Loucy (cell line): Measurements from ENCODE around the gene AKT1.

Experiments used
- H2AFZ ChIP-seq: fragments of 200-600 bp; sonication (generic); 2 replicates; pipeline ENCODE4 v1.6.0; 2016; ENCODE audit warnings: antibody characterized with exemption, mild to moderate bottlenecking, low read length, moderate library complexity
- H3F3A ChIP-seq: fragments of 200-600 bp; 2 replicates; pipeline ENCODE4 v1.6.0; 2016; ENCODE audit warnings: antibody characterized with exemption, low read depth, mild to moderate bottlenecking
- H3K27me3 ChIP-seq: fragments of 200-600 bp; sonication (generic); 2 replicates; pipeline ENCODE4 v1.6.1; 2014; ENCODE audit warnings: low read length, mild to moderate bottlenecking; ENCODE audit not compliant: insufficient read depth, poor library complexity, severe bottlenecking
- H3K36me3 ChIP-seq: fragments of 200-600 bp; sonication (generic); 2 replicates; pipeline ENCODE4 v1.6.1; 2016; ENCODE audit warnings: low read length; ENCODE audit not compliant: insufficient read depth
- H3K4me1 ChIP-seq: fragments of 200-600 bp; sonication (generic); 2 replicates; pipeline ENCODE4 v1.5.1; 2014; ENCODE audit warnings: low read length, mild to moderate bottlenecking; ENCODE audit not compliant: insufficient read depth, poor library complexity, severe bottlenecking
- H3K4me2 ChIP-seq: fragments of 200-600 bp; sonication (generic); 2 replicates; pipeline ENCODE4 v1.6.0; 2014; ENCODE audit warnings: antibody characterized with exemption, low read length, low read depth, mild to moderate bottlenecking; ENCODE audit not compliant: poor library complexity, severe bottlenecking
- H3K4me3 ChIP-seq: fragments of 200-600 bp; sonication (generic); 2 replicates; pipeline ENCODE4 v1.5.1; 2014; ENCODE audit warnings: low read length, mild to moderate bottlenecking, mixed read lengths; ENCODE audit not compliant: poor library complexity, severe bottlenecking
- H3K79me2 ChIP-seq: fragments of 200-600 bp; sonication (generic); 2 replicates; pipeline ENCODE4 v1.6.1; 2014; ENCODE audit warnings: low read length; ENCODE audit not compliant: insufficient read depth
- H3K9ac ChIP-seq: fragments of 200-600 bp; sonication (generic); 2 replicates; pipeline ENCODE4 v1.6.0; 2014; ENCODE audit warnings: mild to moderate bottlenecking, low read depth, low read length, moderate library complexity; ENCODE audit not compliant: poor library complexity, severe bottlenecking
- H3K9me2 ChIP-seq: fragments of 200-600 bp; sonication (generic); replicated peaks from 2 replicates; pipeline ENCODE4 v1.6.1; 2016; ENCODE audit warnings: low read depth, low read length, mixed read lengths
- H3K9me3 ChIP-seq: fragments of 200-600 bp; sonication (generic); 2 replicates; pipeline ENCODE4 v1.6.1; 2014; ENCODE audit warnings: mild to moderate bottlenecking, antibody characterized with exemption, low read length, low read depth; ENCODE audit not compliant: insufficient read depth
- H4K20me1 ChIP-seq: fragments of 200-600 bp; sonication (generic); 2 replicates; pipeline ENCODE4 v1.6.0; 2014; ENCODE audit warnings: antibody characterized with exemption, low read length, mild to moderate bottlenecking; ENCODE audit not compliant: insufficient read depth, poor library complexity, severe bottlenecking
- EZH2phosphoT487 ChIP-seq: fragments of 200-600 bp; IDR thresholded peaks from 2 replicates; pipeline ENCODE4 v1.6.1; 2018; ENCODE audit warnings: antibody characterized with exemption, mild to moderate bottlenecking, moderate library complexity, borderline replicate concordance
- TF ChIP-seq, protein P1 (sequence below): fragments of 200-600 bp; sonication (generic); conservative IDR thresholded peaks from 2 replicates; pipeline ENCODE4 v1.5.1; 2014; ENCODE audit warnings: mild to moderate bottlenecking, antibody characterized with exemption, low read length

AKT1 gene

GRCh38 chr14:104803280-104803911 lies 7.8 kb upstream of the AKT1 start:
- no peaks in the 10 kb centered on the region for H3K27me3 ChIP-seq
- H3F3A ChIP-seq: peaks cover 13% of the 10 kb centered on the region
- TF ChIP-seq EZH2phosphoT487: no peak
- TF ChIP-seq, protein P1, sequence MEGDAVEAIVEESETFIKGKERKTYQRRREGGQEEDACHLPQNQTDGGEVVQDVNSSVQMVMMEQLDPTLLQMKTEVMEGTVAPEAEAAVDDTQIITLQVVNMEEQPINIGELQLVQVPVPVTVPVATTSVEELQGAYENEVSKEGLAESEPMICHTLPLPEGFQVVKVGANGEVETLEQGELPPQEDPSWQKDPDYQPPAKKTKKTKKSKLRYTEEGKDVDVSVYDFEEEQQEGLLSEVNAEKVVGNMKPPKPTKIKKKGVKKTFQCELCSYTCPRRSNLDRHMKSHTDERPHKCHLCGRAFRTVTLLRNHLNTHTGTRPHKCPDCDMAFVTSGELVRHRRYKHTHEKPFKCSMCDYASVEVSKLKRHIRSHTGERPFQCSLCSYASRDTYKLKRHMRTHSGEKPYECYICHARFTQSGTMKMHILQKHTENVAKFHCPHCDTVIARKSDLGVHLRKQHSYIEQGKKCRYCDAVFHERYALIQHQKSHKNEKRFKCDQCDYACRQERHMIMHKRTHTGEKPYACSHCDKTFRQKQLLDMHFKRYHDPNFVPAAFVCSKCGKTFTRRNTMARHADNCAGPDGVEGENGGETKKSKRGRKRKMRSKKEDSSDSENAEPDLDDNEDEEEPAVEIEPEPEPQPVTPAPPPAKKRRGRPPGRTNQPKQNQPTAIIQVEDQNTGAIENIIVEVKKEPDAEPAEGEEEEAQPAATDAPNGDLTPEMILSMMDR: no peak
- H3K4me3 ChIP-seq: no peak overlapping the region
- no peak overlapping the region for H2AFZ ChIP-seq
- no peaks in the 10 kb centered on the region for H3K9me3 ChIP-seq
- H3K9ac ChIP-seq: no peak overlapping the region
- peaks cover 19% of the 10 kb centered on the region for H3K4me1 ChIP-seq
- H3K36me3 ChIP-seq: no peaks in the 10 kb centered on the region
- peaks cover 5% of the 10 kb centered on the region for H4K20me1 ChIP-seq
- no peaks in the 10 kb centered on the region for H3K9me2 ChIP-seq
- peaks cover 8% of the 10 kb centered on the region for H3K79me2 ChIP-seq
- no peak overlapping the region for H3K4me2 ChIP-seq

- H3K36me3 ChIP-seq: no peaks in the 10 kb centered on the region
- H3F3A ChIP-seq: peaks cover 13% of the 10 kb centered on the region
- H3K9me2 ChIP-seq: no peaks in the 10 kb centered on the region
- peak overlapping the region; percentile 84 for H3K4me2 ChIP-seq
- TF ChIP-seq EZH2phosphoT487: no peak
- TF ChIP-seq, protein P1: no peak
- no peaks in the 10 kb centered on the region for H3K27me3 ChIP-seq
- no peak overlapping the region for H3K4me3 ChIP-seq
- no peak overlapping the region for H2AFZ ChIP-seq
- H3K79me2 ChIP-seq: peaks cover 8% of the 10 kb centered on the region
- H4K20me1 ChIP-seq: peaks cover 5% of the 10 kb centered on the region
- H3K9ac ChIP-seq: no peak overlapping the region
- H3K4me1 ChIP-seq: peaks cover 19% of the 10 kb centered on the region
- no peaks in the 10 kb centered on the region for H3K9me3 ChIP-seq
Measured at GRCh38 chr14:104802394-104803184, 7.0 kb upstream of the AKT1 start.

- Histone ChIP-seq H3K9ac (peak overlapping the region; percentile 70), H4K20me1 (peaks cover 5% of the 10 kb centered on the region), H3K36me3 (no peaks in the 10 kb centered on the region), H3K9me2 (no peaks in the 10 kb centered on the region), H3K9me3 (no peaks in the 10 kb centered on the region), H3K27me3 (no peaks in the 10 kb centered on the region), H2AFZ (no peak overlapping the region), H3F3A (peaks cover 13% of the 10 kb centered on the region), H3K4me1 (peaks cover 27% of the 10 kb centered on the region), H3K4me2 (peak overlapping the region; percentile 84), H3K4me3 (peak overlapping the region; percentile 83), H3K79me2 (peaks cover 8% of the 10 kb centered on the region)
- TF ChIP-seq, protein P1: no peak
- TF ChIP-seq EZH2phosphoT487: no peak
Measured at GRCh38 chr14:104801520-104802393, 6.2 kb upstream of the AKT1 start.
